ENCODE data around the gene CDKN2AIPNL.
A peak's percentile ranks its signal among the peaks of the same experiment; 100 is the strongest.
"Not testable (repeated sequence)": the region's sequence is repeated elsewhere in the genome, so short reads cannot be mapped to it uniquely, and the experiment has no call there.

CDKN2AIPNL gene

DNA sequence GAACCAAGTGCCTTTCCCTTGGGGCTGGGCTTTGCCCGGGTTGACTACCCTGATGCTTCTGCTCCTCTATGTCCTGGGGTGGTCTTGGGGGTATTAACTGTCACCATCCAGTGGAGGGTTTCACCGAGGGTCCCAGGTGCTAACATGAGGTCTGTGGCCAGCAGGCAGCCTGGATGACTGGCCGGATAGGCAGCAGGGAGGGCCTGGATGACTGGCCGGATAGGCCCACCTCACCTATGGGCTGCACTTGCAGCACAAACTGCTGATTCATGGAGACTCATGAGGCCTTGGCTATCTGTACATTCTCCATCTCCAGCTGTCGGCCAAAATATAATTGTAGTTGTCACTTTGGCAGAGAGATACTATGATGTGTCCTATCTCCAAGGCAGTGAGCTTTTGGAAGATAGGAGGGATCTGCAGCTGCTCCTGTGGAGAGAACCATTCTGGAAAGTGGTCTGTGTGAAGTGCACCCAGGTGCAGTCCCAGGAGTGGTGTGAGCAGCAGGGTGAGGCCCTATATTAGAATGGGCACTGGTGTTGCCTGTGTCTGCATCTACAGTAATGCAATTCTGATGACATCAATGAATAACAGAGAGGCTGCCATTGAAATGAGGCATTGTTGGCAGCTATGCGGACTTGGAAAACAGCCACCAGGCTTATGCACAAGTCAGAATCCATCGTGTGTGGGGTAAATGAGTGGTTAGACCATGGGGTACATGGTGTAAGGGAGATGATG, 26.3 kb upstream of the CDKN2AIPNL start:
- DNase-seq, result no peak

DNA sequence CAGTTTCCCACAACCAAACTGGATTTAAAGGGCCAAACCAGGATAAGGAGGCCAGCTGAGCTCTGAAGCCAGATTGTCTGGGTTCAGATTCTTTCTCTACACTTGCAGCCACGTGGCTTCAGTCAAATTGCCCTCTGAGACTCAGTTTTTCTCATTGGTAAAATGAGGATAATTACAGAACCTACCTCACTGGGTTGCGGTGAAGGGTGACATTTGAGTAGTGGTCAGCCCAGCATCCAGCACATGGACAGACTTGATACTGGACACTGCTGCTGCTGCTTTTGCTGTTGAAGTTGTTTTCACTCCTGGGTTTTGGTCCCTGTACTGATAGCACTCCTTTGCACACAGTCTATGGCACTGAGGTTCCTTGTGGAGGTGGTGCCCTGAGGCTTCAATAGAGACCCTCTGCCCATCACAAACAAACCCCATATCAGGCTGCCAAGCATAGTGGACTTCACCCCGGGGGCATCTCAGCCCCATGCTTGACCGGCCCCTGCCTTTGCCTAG, 25.7 kb upstream of the CDKN2AIPNL start:
- no peak for DNase-seq

DNA sequence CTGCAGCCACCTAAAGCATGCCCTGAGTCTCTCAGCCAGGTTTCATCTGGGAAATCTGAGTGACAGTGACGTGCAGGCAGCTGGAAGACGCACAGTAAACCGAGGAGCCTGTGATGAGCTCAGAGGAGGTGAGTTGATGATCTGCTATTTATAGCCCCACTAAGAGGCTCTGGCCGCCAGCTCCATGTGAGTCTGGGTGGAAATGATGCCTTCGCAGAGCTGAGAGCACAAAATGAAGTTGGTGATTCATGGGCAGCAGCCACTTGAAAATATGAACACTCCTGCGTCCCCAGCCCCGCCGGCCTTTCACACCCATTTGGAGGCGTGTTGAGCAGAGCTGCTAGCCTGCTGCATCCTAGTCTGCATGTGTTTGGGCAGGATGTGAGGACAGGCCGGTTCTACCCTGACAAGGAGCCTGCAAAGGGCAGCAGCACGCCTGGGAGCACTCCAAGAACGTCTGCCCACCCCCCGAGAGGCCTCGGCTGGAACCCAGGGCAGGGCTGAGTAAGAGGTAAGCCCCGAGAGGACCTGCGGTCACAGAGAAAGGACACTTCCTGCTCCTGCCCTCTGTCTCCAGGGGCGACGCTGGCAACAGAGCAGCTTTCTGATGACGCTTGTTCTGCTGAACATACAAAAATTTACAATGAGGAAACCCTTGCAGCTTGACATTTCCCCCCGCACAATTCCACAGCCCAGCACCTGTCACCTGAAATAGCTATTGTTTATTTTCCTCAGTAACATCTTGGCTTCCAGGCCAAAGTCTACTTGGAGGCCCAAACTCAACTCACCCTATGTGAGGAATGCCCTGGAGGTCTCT, 25.1 kb upstream of the CDKN2AIPNL start:
- DNase-seq, result peak; percentile 68

DNA sequence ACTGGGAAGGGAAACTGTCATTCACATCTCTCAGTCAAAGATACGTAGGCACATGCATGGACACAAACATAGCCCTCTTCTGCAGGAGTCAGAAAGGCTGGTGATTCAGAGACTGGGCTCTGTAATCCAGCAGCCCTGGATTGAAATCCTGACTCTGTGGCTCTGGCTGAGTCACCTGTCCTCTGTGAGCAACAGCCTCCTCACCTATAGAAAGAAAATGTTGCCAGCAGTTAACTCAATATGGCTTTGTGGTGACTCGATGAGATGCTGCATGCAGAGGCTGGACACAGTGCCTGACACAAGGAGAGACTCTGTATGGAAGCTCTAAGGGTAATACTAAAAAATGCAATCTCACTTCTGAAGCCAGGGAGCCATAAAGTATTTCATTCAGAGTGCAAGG, 23.9 kb upstream of the CDKN2AIPNL start:
- no peak for DNase-seq

DNA sequence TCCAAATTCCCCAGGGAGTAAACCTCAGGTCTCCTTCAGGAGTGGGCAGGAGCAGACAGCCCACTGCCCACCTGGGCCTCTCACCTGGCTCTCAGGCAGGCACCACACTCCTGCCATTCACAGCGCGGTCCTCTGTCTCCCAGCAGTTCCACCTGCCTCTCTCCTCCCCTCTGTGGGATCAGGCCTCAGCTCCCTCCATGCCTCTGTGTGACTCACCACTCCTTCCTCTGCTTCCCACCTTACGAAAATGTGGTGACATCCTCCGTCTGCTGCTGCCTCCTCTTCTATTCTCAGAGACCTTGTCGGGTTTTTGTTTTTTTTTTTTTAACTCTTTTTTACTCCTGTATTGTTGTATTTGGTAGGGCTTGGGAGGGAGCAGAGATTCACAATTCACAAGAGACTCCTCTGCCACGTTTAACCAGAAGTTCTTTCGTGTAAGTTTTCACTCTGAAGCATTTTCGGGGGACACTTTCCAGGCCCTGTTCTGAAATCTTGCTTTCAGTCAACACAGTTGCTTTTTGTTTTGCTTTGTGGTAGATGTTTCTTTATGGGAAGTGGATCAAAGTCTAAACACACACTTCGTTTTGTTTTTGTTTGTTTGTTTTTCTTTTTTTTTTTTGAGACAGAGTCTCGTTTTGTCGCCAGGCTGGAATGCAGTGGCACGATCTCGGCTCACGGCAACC, 21.1 kb upstream of the CDKN2AIPNL start:
- DNase-seq, result no peak

DNA sequence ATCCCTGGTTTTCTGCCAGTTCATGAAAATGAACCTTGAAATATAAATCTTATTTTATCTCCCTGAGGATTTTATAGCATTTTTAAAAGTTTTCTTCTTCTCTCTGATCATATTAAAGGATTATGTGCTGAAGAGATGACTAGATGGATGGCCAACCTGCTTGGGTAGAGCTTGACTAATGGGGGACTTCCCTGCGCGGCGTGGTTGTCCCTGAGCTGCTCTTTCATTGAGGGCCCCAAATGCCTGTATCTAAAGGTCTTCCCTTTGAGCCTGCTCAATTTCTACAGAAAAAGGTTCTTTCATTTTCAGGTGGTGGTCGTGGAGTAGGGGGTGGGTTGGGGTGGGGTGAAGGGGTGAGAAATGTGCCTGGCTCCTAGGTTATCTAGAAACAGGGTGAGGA, 20.5 kb upstream of the CDKN2AIPNL start:
- DNase-seq, result no peak

DNA sequence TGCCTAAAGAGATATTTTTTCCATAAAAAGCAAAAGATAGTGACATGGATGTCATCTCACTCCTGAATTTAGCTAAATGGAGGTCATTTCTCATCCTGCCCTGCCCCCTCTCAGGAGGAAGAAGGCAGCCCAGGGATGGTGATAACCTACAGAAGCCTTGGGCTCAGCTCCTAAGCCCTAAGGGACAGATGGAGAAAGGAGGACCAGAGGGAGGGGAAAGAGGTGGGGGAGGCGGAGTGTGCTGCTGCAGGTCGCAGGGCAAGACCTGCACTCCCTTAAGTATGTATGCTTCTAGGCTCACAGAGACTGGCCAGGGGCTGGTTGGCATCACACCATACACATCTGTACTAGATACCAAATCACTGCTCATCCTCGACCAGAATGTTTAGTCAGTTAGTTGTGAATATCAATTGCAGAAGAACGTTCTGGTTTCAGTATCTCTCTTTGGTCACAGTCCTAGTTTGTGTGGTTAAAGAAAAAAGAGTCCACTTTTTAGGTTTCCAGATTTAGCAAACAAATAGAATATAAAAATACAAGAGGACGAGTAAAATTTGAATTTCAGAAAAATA, 18.4 kb upstream of the CDKN2AIPNL start:
- DNase-seq, result peak; percentile 97

DNA sequence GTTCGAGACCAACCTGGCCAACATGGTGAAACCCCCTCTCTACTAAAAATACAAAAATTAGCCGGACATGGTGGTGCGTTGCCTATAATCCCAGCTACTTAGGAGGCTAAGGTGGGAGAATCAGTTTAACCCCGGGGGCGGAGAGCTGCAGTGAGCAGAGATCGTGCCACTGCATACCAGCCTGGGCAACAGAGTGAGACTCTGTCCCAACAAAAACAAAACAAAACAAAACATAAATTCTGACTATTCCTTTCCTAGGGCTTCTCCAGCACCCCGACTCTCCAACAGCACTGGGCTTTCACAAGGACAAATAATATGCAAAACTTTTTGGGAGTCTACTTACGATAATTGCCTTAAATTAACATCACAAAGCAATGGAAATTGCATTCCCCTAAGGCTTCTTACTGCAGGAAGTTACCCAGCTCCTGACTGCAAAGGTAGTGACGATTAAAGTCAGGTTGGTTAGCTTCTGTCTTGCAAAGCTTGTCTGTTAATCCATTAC, 15.9 kb upstream of the CDKN2AIPNL start:
- no peak for DNase-seq

DNA sequence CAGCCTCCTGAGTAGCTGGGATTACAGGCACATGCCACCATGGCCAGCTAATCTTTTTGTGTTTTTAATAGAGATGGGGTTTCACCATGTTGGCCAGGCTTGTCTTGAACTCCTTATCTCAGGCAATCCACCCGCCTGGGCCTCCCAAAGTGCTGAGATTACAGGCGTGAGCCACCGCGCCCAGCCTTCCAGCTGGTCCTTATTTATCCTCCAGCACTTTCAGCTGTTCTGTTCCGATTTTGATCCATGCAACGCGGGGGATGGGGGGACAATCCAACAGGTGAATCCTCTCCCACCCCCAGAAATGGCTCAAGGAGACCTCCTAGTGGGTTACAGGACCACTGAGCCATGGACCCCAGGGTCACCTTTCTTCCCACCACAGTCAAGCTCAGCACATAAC, 14.7 kb upstream of the CDKN2AIPNL start:
- peak; percentile 56 for DNase-seq

DNA sequence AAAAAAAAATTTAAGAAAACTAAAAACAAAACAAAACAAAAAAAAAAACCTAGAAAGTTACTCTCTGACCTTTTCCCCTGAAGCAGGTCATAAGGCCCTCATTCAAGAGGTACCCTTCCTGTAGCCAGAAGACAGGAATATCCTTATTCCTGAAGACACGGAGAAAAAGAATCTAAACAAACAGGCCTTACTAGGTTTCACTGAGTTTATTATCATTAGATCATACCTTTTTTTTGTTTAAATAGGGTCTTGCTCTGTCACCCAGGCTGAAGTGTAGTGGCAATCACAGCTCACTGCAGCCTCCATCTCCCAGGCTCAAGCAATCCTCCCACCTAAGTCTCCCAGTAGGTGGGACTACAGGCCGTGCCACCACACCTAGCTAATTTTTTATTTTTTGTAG, 11.7 kb upstream of the CDKN2AIPNL start:
- no peak for DNase-seq

DNA sequence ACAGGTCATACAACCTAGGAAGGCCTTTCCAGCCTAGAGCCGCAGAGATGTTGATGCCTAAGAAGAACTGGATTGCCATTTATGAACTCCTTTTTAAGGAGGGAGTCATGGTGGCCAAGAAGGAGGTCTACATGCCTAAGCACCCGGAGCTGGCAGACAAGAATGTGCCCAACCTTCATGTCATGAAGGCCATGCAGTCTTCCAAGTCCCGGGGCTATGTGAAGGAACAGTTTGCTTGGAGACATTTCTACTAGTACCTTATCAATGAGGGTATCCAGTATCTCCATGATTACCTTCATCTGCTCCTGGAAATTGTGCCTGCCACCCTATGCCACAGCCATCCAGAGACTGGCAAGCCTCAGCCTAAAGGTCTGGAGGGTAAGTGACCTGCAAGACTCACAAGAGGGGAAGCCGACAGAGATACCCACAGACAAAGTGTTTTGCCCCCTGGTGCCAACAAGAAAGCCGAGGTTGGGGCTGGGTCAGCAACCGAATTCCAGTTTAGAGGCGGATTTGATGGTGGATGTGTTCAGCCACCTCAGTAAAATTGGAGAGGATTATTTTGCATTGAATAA, 11.2 kb upstream of the CDKN2AIPNL start:
- no peak for DNase-seq

DNA sequence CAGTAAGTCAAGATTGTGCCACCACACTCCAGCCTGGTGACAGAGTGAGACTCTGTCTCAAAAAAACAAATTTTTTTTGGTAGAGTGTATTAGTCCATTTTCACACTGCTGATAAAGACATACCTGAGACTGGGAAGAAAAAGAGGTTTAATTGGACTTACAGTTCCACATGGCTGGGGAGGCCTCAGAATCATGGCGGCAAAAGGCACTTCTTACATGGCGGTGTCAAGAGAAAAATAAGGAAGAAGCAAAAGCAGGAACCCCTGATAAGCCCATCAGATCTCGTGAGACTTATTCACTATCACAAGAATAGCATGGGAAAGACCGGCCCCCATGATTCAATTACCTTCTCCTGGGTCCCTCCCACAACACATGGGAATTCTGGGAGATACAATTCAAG, 9.4 kb upstream of the CDKN2AIPNL start:
- DNase-seq, result not testable (repeated sequence)

DNA sequence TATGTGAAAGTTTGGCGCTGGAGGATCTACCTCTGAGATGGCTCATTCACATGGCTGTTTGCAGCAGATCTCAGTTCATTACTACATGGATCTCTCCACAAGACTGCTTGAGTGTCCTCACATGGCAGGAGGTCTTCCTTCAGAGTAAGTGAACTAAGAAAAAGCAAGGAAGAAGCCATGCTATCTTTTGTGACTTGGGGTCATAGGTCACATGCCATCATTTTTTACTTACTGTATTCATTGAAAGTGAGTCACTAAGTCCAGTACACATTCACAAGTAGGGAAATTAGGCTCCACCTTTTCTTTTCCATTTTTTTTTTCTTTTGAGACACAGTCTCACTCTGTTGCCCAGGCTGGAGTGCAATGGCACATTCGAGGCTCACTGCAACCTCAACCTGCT, 8.7 kb upstream of the CDKN2AIPNL start:
- no peak for DNase-seq

DNA sequence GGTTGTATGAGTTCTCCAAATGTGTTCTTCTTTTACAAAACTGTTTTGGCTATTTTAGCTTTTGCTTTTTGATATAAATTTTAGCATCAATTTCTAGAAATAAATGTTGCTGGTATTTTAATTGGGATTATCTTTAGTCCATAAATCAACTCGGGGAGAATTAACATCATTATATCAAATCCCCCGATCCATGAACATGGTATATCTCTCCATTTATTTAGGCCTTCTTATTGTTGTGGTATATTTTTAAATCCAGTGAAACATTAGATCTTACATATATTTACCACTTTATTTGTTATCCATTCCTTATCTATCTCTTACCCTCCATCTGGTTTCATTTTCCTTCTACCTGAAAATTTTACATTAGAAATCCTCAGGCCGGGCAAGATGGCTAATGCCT, 7.3 kb upstream of the CDKN2AIPNL start:
- DNase-seq, result no peak

DNA sequence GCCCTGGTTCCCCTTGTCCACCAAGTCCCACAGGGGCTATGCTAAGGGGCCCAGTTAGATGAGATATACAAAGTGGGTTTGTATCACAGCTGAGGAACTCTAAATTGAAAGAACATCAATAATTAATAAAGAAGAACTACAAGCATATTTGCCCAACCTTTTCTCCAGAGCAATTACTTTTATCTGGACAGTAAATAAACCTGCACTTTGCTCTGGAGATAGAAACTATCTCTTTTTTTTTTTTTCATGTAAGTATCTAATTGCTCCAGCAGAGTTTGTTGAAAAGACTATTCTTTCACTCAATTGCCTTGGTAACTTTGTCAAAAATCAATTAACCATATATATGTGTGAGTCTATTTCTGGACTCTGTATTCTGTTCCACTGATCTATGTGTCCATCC, 6.0 kb upstream of the CDKN2AIPNL start:
- no peak for DNase-seq

DNA sequence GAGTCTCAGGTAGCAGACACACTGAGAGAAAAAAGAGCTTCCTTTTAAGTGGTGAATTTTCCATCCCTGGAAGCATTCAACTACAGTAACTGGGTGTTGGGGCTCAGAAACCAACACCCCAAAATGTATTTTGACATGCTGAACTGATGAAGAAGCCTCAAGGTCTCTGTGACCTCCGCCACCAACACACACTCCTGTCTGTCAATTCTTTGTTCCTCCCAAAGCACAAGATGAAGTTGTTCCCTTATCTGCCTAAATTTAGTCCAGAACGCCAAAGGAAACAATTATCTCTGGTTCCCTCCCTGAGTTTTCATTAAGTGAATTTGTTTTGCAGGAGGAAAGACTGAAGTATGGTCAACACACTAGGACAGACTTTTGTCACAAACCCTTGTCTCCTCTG, 1.4 kb upstream of the CDKN2AIPNL start:
- DNase-seq, result no peak

DNA sequence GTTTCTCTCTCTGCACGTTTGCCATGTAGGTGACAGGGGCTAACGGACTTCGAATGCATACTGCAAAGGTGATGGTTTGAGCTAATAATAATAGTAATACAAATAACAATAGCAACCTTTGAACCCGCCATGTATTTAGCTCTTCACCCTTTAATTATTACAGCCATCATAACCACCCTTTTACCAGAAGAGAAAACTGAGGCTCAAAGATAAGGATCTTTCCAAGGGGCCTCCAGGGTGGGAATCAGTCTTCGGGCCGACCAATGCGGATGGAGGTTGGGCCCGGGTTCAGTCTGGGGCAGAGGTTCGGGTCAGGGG, 494 bp downstream of the CDKN2AIPNL start:
- DNase-seq, result no peak

DNA sequence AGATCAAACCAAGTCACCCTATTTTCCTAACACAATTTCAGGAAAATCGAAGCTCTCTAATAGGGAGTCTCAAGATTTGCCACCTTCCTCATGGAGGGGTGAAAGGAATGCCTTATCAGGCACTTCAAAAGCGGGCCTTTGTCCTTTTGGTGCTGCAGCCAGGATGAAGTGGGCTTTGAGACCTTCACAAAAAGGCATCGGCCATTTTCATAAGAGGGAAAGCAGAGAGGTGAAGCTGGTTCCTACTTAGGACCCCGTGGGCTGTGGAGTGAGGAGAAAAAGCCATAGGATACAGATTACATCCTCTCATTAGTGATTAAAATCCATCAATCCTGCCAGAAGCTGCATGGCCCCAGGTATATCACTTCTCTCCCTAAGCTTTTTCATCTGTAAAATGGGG, 859 bp downstream of the CDKN2AIPNL start:
- peak; percentile 11 for DNase-seq

DNA sequence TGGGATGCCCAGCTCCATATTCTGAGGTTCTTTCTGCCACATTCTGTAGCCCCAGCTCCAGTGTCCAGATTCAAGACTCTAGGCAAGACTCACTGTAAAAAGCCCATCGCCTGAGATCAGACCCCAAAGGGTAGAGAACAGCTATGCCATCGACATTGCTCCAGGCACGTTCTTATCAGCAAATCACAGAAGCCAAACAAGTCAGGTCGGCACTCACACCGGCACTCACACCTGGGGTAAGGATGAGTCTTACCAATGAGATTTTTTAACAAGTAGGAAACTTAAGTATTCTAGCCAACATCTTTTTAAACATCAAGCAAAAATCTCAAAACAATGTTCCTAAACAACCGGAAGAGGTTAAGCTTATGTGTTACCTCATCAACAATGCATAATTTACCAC, 2.4 kb downstream of the CDKN2AIPNL start:
- no peak for DNase-seq

DNA sequence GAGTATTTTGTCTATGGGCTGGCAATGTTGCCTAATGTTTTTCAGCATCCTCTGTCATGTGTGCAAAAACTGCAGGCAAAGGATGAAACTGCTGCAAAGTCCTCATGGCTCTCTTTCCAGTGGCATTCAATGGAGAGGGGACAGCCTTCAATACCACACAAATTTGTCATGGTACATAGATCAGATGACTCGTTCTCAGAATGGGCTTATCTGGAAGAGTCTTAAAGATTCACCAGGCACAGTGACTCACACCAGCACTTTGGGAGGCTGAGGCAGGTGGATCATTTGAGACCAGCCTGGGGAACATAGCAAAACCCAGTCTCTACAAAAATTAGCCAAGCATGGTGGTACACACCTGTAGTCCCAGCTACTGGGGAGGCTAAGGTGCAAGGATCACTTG, 5.3 kb downstream of the CDKN2AIPNL start:
- no peak for DNase-seq

DNA sequence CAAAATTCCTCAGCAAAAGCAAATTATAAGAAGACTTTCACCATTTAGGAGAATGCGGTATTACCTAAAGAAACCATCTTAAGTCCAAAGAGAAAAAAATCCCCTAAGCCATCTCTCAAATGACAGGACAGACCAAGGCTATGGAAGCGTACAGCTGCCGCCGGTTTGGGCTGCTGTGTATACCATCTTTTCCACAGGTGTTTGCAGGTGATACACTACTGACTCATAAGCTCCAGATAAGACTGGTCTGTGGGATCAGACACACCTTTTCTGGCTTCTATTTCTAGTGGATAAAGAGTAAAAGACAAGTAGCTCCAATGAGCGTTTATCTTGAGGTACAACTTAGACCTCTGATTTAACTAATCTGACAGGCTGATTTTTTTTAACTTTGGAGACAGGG, 7.7 kb downstream of the CDKN2AIPNL start:
- DNase-seq, result no peak

DNA sequence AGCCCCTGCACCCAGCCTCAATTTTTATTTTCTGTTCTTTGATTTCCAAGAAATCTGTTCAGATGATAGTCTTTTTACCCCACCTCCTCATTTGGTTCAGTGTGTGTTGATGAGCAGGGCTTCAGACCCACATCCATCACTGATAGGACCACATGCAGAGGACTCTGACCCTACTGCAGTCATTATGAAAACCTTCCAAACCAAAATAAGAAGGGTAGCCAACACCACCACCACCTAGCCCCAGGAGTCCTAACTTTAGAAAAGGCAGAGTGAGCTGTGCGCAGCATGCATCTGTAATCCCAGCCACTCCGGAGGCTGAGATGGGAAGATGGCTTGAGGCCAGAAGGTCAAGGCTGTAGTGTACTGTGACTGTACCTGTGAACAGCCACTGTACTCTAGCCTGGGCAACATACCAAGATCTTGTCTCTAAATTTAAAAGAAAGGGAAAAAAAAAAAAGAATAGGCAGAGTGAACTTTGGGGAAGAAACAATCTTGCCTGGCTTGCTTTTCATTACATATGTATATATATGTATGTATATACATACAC, 13.0 kb downstream of the CDKN2AIPNL start:
- no peak for DNase-seq

DNA sequence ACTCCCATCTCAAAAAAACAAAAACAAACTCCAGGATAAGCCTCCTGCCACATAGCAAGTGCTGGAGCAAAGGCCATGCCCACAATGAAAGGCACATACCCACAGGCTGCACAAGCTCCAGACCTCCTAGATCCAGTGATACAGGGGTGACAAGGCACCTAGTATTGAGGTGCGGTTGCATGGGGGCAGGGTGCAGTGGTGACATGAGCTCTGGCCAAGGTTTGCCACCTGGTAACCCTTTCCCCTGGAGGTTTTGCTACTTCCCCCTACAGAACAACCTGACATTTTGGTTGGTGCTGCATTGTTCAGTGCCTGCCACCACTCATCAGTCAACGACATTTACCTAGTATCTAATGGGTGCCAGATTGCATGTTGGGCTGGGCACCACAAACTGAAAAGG, 14.5 kb downstream of the CDKN2AIPNL start:
- DNase-seq, result no peak
